D721Med (cell line): ENCODE data around the gene GPNMB.

ENCODE experiments used
- DNase-seq: peaks from one replicate; pipeline ENCODE4 v3.0.0; 2011; ENCODE audit warnings: low spot score; ENCODE audit not compliant: insufficient read length
- FAIRE-seq: peaks from 2 replicates; lab custom pipeline; 2011; peaks lifted over from hg19 to GRCh38; lab: Jason Lieb, UNC
- TF ChIP-seq, protein P1 (sequence below): IDR thresholded peaks from 2 replicates; pipeline ENCODE4 v1.5.1; 2012; ENCODE audit warnings: mild to moderate bottlenecking, control low read depth; ENCODE audit not compliant: insufficient read depth; ENCODE audit errors: missing control alignments

Gene GPNMB

DNA sequence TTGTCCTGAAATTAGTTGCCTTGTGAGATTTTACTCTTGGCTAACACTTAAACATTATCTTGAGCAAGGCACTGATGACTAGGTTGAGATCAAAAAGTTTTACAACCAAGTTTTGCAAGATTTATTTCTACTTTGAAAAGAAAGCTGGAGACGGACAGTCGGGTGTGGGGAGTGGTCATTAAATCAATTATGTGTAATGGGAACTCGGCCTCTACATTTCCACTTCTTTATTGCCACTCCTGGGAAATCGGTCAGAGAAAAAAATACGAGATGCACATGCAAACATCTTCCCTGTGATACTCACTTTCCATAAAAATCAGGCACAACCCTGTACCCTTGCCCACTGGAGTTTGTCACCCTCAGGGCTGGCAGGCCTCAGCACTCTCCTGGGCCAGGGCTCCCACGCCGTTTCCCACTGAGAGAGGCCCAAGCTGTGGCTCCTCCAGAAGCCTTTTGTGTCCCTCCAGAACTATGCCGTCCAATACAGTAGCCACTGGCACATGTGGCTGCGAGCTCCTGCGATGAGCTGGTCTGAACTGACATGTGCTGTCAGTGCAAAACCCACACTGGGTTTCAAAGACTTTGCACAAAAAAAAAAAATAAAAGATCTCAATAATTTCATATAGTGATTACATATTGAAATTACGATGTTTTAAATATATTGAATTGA is 7.5 kb upstream of the GPNMB start:
- no peak for FAIRE-seq
- TF ChIP-seq, protein P1, sequence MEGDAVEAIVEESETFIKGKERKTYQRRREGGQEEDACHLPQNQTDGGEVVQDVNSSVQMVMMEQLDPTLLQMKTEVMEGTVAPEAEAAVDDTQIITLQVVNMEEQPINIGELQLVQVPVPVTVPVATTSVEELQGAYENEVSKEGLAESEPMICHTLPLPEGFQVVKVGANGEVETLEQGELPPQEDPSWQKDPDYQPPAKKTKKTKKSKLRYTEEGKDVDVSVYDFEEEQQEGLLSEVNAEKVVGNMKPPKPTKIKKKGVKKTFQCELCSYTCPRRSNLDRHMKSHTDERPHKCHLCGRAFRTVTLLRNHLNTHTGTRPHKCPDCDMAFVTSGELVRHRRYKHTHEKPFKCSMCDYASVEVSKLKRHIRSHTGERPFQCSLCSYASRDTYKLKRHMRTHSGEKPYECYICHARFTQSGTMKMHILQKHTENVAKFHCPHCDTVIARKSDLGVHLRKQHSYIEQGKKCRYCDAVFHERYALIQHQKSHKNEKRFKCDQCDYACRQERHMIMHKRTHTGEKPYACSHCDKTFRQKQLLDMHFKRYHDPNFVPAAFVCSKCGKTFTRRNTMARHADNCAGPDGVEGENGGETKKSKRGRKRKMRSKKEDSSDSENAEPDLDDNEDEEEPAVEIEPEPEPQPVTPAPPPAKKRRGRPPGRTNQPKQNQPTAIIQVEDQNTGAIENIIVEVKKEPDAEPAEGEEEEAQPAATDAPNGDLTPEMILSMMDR, result no peak
- DNase-seq, result no peak

DNA sequence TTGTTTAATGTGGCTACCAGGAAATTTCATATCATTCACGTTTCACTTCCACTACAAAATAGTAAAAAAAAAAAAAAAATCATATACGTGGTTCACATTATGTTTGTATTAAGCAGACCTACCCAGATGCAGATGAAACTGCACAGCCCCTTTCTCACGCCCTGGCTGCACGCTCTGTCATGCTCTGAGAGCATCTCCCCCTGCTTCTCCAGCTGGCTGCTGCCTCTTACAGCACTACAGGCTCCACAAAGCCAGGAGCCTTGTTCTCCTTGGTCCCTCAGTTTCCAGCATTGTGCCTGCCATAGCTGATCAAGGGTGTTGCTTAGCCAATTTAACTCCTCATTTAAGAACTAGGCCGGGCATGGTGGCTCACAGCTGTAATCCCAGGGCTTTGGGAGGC is 6.9 kb upstream of the GPNMB start:
- DNase-seq (no peak), FAIRE-seq (no peak)
- TF ChIP-seq, protein P1, result no peak

DNA sequence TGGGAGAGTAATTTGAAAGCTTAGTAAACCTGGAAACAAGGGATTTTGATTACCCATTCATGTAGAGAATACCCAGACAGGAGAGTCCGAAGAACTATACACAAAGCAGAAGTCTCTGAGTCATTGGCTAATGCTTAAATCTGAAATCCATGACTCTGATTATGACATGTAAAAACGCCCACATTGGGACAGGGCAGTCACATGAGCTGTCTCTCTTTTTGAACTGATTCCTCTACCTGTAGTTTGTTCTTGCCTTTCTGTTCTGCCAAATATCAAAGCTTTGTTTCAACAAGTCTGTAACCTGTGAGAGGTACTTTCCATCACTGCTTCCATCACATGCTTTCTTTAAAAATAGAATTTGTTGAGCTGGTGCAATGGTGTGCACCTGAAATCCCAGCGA is 4.3 kb upstream of the GPNMB start:
- TF ChIP-seq, protein P1, result no peak
- DNase-seq, result no peak
- no peak for FAIRE-seq

DNA sequence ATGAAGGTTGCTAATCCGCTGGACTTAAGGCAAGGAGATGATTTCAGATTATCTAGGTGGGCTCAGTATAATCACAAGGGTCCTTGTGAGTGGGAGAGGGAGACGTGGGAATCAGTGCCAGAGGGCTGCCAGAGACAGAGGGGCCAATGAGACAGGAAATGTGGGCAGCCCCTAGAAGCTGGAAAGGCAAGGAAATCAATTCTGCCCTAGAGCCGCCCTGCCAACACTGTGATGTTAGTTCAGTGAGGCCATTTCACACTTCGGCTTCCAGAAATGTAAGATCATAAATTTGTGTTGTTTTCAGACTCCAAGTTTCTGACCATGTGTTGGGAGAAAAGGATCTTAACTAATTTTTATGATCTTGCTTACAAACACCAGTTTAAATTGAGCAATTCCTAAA is 3.6 kb upstream of the GPNMB start:
- DNase-seq (no peak), FAIRE-seq (no peak)
- TF ChIP-seq, protein P1, result no peak

DNA sequence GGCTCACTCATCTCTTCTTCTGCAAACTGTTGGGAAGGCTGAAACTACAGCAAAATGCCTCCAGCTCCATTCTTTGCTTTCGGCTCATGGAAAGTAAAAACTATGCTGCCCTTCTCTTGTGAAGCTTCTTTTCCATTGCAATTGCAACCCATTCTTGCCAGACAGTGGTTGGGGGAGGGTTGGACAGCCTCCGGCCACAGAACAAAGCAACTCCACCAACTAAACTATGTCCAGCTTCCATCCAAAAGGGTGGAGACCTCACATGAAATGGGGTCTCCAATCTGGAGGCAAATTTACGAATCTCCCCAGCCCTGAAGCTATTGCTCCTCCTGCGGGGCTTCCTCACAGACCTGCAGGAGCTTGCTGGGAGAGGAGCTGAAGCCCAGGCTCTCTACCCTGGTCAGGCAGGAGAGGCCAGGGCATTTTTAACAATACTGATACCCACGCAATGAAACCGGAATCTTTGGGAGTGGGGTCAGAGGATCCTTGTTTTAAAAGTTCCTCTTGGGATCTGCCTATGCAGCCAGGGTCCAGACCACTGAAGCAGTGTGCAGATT is 549 bp downstream of the GPNMB start:
- FAIRE-seq (no peak), DNase-seq (no peak)
- TF ChIP-seq, protein P1, result no peak

DNA sequence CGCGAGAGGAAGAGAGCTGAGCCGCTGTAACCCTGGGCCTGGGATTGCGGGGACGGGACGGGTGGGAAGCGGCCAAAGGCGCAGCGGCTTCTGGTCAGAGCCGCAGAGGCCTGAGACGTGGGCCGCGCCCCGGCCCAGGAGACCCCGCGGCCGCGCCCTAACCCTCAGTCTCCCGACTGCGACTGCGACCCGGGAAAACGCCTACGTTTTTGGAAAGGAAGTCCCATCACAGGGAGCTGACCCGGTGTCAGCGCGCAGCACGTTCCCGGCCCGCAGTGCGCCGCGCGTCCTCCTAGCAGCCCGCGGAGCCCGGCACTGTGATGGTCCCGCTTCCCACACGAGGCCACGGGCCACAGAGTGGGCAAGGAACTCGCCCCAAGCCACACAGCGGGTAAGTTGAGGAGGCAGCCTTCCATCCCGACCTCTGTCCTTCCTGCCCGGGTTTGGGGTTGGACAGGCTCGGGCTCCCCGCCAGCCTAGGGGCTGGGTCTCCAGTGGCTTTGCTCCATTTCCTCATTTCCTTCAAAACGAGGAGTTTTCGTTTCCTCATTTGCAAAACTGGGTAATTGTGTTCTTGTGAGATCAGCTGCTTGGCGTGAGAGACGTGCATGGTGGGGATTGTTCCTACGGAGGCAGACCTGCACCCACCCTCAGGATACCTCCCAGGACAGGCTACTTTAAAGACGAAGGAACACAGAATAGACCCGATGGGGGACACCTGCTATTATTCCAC is 1.2 kb downstream of the GPNMB start:
- DNase-seq (no peak), FAIRE-seq (no peak)
- TF ChIP-seq, protein P1, result no peak

DNA sequence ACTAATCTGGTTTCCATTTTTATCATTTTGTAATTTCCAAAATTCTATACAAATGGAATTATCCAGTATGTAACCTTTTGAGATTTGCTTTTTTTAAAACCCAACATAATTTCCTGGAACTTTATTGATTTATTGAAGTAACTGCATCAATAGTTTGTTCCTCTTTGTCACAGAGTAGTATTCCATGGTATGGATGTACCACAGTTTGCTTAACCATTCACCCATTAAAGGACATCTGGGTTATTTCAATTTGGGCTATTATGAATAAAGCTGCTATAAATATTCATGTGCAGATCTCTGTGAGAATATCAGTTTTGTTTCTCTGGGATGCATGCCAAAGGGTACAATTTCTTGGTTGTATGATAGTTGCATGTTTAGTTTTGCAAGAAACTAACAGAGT is 2.9 kb downstream of the GPNMB start:
- FAIRE-seq (no peak), DNase-seq (no peak)
- TF ChIP-seq, protein P1, result no peak
